Stimulated activated CD4-positive, alpha-beta T cell treated with anti-CD3 and anti-CD28 coated beads, Interleukin-4, amount 100 ng/mL, for 48 hours (primary cell): ENCODE results near the gene RDX.

Source experiments
- DNase-seq, 2 donors: peaks; one replicate each; pipeline ENCODE4 v3.0.0-alpha.2; 2020; ENCODE audit warnings: low read depth in 2 of 2

The RDX gene

GRCh38 chr11:110131386-110132123, 164.9 kb downstream of the RDX start:
- no peak for DNase-seq

GRCh38 chr11:110130642-110131238, 165.7 kb downstream of the RDX start:
- DNase-seq: no peak

DNA sequence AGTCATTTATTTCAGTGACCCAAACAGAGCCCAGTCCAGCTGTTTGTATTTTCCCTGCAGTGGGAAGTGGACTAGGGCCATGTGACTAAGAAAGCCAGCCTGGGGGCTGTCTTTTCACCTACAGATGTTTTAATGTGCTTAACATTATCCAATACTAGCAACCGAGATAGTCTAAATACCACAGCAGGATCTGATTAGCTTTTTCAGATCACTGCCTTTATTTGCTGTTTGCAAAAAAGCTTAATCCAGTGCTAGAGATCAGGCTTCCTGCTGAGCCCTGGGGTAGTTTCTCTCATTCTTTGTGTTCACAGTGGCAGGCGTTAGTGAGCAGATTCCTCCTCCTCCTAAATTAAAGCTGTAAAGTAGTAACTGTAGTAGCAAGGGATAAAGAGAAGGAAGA, 168.3 kb downstream of the RDX start:
- no peak for DNase-seq

- no peak for DNase-seq
These were observed 169.5 kb downstream of the RDX start for GRCh38 chr11:110126936-110127335.

DNA sequence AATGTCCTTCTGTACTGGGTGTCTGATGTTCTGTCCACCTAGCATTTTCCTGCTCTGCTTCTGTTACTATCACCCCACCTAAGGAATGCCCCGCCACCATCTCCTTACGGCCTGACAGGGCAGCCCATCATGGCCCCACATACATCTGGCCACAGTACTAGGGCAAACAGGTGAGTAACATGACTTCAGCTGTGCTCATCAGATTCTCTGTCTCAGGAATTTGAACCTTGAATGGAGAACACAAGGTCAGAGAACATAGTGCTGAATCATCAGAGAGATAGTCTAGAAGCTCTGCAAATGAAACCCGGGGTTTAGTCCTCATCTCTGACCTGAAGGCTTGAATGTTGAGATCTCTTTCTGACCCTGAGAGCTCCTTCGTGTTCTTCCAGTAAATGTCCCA, 170.8 kb downstream of the RDX start:
- DNase-seq: no peak
